HG03064 (cell line): ENCODE data around the gene ZNF543.
"Not testable (repeated sequence)": the region's sequence is repeated elsewhere in the genome, so short reads cannot be mapped to it uniquely, and the experiment has no call there.

Experiments
- ATAC-seq: cut with Tn5 transposase; IDR thresholded peaks from one replicate; pipeline ENCODE4 v1.9.1; 2021; ENCODE audit warnings: low read depth; ENCODE audit not compliant: unreplicated experiment

Gene ZNF543

DNA sequence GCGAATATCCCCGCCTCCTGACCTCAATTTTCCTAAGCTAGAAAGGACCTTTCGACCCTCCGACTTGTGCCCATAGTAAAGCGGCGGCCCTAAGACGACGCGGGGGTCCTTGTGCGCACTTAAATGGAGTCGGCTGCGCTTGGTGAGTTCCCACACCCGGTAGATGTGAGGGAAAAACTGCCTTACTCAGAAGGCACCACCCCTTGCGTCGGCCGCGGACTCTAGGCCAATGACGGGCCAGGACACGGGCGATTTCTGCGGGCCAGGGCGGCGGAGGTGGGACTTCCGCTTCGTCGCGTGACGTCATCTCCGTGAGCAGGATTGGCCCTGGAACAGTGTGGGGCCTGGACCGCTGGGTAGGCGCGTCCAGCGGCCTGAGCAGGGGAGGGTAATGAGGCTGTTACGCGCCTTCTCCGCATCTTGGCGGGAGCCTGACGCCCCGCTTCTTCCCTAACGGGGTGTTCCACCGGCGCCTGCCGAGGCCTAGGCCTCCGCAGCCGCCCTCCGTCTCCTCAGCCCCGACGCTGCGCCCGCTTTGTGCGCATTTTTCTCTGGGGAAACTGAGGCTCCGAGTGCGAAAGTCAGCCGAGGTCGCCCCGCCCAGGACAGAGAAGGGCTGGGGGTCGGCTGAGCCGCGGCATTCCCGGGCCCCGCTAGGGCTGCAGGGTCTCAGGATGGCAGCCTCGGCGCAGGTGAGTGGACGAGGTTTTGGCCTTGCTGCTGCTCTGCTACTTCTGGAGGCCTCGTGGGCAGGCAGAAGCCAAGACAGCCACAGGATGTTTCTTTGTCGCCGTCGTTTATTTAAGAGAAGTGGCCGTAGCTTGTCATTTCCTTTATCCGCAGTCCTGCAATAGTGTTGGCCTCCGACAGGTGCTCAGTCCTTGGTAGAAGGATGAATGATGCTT, at the start of gene ZNF543:
Gene ZNF543 (plus strand): TSS at position 293 of the 905 bp plus-strand sequence. CDS start 382 bp downstream, at position 675.
- peak; percentile 88 for ATAC-seq

DNA sequence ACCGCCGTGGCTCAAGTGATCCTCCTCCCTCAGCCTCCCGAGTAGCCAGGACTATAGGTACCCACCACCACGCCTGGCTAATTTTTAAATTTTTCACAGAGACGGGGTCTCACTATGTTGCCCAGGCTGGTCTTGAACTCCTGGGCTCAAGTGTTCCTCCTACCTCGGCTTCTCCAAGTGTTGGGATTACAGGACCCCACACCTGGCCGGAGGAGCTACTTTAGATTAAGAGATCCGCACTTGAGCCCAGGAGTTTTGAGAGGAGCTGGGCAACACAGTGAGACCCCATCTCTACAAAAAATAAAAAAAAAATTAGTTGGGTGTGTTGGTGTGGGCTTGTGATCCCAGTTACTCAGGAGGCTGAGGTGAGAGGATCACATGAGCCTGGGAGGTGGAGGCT, 49.0 kb upstream of the ZNF543 start:
- no peak for ATAC-seq

DNA sequence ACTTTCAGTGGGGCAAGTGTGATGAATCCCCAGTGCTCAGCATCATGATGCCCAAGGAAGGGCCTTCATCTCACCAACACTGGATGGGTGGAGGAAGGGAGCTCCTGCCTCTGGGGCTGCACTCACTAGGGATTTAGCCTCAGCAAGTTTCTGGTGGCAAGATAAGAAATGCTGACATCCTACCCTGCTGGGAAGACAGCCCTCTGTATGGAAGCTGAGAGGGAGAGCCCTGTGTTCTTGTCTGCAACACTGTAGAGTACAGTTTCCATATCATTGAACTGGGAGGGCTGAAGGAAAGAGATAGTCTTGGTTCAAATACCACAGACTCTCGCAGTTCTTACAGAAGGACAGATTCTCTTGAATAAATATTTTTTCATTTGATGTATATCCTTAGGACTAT, 47.3 kb upstream of the ZNF543 start:
- ATAC-seq, result no peak

DNA sequence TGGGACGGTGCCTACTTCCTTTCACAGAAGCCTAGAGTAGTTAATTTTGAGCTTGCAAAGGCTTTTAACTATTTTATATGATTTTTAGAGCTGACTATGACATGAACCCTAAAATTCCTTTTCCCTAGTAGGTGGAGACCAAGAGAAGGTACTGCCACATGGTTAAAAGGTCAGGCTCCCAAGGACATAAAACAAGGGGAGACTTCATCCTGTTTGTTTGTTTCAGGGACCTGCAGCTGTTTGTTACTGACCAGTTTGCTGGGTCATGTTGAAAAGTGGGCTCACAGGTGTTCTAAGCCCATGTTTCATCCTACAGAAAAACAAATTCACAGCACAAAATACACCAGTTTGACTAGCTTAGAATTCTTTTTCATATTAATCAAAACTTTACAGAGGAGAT, 43.8 kb upstream of the ZNF543 start:
- no peak for ATAC-seq

DNA sequence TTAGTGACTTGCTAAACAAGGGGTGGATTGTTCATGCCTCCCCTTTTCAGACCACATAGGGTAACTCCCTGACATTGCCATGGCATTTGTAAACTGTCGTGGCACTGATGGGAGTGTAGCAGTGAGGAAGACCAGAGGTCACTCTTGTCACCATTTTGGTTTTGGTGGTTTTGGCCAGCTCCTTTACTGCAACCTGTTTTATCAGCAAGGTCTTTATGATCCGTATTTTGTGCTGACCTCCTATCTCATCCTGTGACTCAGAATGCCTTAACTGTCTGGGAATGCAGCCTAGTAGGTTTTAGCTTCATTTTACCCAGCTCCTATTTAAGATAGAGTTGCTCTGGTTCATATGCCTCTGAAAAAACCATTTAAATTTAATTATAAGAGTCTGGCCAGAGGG, 41.8 kb upstream of the ZNF543 start:
- not testable (repeated sequence) for ATAC-seq

DNA sequence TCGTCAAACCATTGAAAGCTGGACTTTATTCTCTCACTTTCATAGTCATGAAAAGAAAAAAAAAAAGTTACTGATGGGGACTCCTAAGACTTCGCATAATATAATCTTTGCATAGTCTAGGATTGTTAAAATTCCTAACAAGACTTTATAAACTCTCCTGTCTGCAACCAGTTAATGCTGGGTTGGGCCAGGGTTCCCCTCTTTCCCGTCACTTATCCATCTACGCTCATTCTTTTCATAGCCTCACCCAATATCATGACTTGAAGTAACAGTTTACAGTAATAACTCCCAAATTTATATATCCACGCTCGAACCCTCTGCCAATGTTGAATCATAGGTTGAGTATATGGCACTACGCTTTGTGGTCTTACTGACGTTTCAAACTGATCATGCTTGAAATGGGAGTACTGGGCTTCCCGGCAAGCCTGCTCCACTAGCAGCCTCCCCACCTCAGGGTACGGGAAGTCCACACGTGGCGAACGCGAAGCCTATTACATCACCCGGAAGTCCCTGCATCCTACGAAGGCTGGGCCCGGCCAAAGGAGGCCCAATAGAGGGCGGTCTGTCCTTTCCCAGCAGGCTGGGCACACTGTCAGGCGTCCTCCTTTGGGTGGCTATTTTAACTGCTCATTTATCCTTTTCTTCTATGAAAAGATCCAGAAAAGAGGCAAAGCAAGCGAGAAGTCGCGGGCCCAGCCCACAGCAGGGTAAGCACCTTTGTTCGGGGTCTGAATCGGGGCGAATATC, 40.7 kb upstream of the ZNF543 start:
- peak; percentile 63 for ATAC-seq

DNA sequence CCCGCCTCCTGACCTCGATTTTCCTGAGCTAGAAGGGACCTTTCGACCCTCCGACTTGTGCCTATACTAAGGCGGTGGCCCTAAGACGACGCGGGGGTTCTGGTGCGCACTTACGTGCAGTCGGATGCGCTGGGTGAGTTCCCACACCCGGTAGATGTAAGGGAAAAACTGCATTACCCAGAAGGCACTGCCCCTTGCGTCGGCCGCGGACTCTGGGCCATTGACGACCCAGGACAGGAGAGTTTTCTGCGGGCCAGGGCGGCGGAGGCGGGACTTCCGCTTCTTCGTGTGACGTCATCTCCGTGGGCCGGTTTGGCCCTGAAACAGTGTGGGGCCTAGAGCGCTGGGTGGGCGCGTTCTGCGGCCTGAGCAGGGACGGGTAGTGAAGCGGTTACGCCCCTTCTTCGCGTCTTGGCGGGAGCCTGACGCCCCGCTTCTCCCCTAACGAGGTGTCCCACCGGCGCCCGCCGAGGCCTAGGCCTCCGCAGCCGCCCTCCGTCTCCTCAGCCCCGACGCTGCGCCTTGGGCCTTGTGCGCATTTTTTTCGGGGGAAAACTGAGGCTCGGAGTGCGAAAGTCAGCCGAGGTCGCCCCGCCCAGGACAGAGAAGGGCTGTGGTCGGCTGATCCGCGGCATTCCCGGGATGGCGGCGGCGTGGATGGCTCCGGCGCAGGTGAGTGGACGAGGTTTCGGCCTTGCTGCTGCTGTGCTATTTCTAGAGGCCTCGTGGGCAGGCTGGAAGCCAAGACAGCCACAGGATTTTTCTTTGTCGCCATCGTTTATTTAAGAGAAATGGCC, 39.9 kb upstream of the ZNF543 start, which contains the start of gene ZNF460:
Gene ZNF460 (plus strand): TSS at position 321 of the 797 bp plus-strand sequence. CDS start 322 bp downstream, at position 643.
- ATAC-seq, result peak; percentile 78

DNA sequence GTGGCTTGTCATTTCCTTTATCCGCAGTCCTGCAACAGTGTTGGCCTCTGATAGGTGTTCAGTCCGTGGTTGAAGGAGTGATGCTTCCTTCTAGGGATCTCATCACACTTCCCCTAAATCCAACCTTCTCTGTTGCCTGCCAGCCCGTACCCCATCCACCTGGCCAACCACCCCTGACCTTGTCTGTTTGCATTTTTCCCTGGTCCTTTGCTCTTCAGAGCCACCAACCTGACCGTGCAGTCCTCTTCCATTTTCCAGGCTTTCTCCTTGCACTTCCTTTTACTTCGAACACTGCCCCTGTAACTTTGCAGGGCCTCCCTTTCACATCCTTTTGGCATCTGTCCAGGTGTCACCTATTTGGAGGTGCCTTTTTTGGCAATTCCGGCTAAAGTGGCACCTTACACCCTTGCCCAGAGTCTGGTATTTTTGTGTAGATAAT, 39.3 kb upstream of the ZNF543 start:
- no peak for ATAC-seq

DNA sequence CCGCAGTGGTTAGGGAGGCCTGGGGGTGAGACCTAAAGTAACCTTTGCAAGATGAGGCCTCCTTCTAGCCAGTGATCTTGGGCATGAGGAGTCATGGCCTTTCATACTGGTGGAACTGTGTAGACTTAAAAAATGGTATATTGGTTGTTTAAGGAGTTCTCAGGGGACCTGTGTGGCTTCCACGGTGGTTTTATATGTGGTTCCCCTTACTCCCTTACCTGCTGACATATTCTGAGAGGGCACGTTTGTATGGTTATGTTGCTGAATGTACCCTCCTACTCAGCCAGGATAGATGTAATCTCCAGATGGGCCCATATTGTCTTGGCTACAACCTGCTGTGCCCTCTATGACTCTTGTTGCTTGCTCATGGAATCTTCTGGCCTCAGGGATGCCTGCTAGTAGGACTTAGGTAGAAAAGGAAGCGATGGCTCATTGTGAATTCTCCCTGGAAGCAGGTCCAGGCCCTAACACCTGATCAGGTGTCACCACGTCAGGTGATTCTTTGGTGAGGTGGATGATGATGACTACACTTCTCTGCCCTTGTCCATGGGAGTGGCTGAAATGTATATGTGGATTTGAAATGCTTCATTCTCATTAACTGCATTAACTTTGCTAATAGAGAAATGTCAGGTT, 38.1 kb upstream of the ZNF543 start:
- no peak for ATAC-seq

DNA sequence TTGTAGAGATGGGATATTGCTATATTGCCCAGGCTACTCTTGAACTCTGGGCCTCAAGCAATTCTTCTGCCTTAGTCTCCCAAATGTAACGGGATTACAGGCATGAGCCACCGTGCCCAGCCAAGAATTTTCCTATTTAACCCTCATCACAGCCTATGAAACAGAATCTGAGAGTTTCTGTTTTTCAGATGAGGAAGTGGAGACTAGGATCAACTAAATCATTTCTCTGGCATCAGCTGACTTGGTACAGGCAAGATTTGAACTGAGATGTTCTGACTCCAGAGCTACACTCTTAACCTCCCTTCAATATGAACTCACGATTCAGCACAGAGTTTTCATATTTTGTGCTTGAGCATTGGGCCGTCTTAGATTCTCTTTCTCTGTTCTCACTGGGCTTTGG, 31.9 kb upstream of the ZNF543 start:
- no peak for ATAC-seq

DNA sequence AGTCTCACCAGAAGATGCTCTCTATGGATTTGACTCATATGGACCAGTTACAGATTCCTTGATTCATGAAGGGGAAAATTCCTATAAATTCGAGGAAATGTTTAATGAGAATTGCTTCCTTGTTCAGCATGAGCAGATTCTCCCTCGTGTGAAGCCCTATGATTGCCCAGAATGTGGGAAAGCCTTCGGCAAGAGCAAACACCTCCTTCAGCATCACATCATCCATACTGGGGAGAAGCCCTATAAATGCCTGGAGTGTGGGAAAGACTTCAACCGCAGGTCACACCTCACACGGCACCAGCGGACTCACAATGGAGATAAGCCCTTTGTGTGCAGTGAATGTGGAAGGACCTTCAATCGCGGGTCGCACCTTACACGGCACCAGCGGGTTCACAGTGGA, 29.3 kb upstream of the ZNF543 start:
- no peak for ATAC-seq

DNA sequence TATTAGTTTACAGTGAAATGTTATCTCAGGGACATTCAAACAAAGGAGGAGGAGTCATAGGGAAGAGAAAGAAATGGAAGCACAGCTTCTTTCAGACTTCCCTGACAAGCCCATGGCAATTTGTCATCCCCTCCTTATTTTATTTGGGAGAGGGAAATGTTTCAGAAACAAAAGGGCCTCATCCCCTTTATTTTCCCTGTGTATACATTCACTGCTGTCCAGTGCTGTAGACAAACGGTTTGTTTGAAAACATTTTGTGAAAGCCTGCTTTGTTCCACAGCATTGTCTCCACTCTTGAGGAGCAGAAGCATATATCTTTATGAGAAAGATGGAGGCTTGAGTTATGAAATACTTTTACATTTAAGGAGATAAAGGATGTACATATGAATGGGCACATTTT, 27.7 kb upstream of the ZNF543 start:
- ATAC-seq, result no peak

DNA sequence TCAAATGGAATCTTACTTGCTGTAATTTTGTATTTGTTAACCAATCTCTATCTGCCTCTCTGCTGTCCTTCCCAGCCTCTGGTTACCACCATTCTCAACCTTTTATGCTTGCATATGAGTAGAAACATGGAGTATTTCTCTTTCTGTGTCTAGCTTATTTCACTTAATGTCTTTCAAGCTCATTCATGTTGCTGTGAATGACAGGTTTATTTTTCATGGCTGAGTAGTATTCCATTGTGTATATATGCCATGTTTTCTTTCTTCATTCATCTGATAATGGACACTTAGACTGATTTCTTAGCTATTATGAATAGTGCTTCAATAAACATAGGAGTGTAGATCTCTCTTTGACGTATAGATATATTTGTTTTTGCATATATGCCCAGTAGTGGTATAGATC, 26.6 kb upstream of the ZNF543 start:
- ATAC-seq, result no peak

DNA sequence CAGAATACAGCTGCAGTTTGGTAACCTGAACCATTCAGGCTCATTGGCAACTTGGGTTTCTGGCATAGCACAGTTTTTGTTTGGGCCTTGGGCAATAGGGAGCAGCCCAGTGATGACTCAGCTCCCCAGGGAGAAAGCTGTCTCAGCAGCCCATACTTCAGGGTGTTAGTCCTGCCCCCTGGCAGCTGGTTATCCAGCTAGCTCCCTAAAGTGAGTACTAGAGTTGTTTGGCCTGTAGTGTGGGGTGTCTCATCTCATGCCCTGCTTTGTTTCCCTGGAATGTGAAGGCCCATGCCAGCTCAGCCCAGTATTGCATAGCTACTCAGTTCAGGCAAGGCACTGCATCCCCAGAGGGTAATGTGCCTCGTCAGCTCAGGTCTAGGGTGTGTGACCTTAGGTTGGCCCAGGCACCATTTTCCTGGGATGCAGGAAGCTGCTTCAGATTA, 18.2 kb upstream of the ZNF543 start:
- no peak for ATAC-seq

DNA sequence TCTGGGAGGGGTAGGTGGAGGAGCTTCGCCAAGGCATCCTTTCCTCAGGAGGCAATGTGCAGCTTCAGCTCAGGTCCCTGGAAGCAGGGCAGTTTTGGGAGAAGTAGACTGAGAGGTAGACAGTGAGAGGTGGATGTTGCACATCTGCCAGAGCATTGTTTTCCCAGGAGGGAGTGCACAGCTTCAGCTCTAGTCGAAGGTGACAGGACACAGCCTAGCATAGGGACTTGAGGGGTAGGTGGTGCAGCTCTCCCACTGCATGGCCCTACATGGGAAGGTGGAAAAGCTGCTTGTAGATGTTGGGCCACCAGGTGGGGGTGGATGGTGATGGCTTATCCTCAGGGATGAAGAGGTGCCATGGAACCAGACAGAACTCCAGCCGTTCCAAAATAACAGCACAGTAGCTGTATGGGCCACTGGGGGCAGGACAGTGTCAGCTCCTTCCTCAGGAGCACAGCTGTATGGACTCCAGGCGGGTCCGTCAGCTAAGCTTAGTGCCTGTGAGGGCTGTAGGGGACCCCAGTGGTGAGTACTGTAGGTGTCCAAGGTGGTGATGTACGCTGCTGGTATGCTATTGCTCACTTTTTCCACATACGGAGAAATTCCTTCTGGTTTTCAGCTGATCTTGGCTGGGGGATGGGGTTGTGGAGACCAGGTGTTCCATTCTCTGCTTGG, 17.4 kb upstream of the ZNF543 start:
- no peak for ATAC-seq

DNA sequence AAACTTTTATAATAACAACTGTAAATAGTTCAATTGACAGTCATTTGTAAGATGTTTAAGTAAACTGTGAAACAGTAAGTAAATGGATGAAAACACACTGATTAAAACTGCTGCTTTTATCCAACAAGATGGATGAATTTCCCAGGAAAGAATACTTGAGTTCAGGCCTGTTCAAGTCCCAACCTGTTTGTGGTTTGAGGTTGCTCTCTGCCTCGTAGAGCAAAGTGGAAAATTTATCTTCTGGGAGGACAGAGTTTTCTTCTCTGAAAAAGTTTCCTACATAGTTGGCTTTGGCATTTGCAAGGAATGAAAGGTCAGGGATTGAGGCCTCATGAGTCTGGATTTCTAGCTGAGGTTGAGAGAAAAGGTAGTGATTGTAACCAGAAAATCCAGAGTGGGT, 15.2 kb upstream of the ZNF543 start:
- no peak for ATAC-seq

DNA sequence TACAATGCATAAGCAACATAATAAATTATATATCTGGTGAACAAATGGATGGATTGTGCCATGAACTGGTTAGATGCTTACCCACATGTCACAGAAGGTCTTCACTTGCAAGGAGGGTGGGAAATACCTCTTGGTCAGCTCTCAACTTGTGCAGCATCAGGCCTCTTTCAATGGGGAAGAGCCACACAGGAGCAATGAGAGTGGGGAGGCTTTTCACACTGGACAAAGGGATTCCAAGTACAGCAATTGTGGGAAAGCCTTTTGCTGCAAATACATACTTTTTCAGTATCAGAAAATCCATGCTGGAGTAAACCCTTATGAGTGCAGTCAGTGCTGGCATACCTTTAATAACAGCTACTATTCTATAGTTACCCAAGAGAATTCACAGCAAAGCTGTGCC, 11.8 kb upstream of the ZNF543 start:
- no peak for ATAC-seq

DNA sequence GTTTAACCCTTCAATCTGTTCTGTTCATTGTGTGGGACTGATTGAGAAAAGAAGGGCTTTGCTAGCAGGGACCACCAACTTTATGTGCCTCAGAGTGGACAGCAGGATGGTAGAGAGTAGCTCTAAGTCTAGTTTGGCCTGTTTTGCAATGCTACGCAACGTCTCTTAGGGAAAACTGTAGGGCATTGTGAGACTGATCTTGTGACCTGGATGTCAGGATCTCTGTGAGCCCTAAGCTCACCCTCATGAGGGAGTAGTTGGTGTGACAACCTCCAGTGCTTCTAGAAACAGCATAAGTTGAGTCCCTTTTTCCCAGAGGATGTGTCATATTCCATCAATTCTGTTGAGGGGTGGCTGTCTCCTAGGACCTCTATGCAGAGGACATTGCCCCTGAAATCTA, 9.5 kb upstream of the ZNF543 start:
- no peak for ATAC-seq

DNA sequence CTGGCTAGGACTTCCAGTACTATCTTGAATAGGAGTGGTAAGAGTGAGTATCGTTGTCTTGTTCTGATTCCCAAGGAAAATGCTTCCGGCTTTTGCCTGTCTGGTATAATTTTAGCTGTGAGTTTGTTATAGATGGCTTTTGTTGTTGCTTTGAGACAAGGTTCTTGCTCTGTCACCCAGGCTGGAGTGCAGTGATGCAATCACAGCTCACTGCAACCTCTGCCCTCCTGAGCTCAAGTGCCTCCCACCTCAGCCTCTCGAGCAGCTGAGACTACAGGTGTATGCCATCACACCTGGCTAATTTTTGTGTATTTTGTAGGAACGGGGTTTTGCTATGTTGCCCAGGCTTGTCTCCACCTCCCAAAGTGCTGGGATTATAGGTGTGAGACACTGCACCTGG, 6.1 kb upstream of the ZNF543 start:
- no peak for ATAC-seq

DNA sequence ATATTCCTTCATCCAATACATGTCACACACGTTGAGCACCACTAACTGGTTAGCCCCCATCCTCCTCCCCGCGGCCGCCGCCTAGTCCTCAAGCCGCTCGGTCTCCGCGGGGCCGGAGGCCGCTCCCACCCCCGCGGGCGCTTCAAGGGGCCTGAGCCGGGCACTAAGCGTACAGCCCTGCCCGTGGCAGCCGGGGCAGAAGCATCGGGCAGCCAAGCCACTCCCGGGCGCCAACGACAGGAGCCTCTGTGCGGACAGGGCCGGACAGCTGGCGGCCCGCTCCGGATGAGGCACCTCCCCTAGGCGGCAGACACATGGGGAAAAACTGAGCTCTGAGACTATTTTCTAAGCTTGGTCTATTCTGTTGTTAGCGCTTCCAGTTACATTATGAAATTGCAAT, 2.8 kb upstream of the ZNF543 start:
- no peak for ATAC-seq
